HG03103 (cell line): ENCODE data around the gene MMS22L.

ENCODE experiments used
- ATAC-seq: cut with Tn5 transposase; IDR thresholded peaks from one replicate; pipeline ENCODE4 v1.9.1; 2021; ENCODE audit warnings: low read depth; ENCODE audit not compliant: unreplicated experiment

Gene MMS22L

DNA sequence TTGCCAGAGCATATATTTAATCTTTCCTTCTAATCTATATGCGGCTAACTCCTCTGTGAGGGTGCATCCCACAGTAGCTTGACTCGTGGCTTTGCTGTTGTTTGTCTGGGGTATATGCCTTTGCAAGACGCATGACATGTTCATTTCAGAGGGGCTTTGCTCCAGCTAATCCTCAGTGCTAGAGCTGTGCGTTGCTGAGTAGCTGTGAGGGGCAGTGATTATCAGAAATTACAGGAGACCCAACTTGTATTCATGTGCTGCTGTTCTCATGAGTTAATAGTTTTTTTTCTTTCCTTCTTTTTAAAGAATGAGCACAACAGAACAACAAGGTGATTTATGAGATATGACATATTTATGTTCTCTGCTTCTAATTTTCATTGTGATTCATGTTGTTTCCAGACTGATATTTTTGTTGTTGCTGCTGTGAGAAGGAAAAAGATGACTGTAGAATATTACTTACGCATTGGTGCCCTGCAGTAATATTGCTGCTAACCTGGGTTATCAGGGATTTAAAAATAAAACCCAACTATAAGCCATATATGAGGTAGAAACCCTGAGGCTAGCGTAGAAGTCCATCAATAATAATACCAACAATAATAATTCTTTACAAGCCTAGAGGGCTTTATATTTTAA lies 190.2 kb downstream of the MMS22L start:
- no peak for ATAC-seq
